HCT116 (cell line): ENCODE results near the gene G6PC3. TPM values are rescaled to one million over a fixed set of nuclear protein-coding genes. Genes with fewer than 3 reads are reported as not detected.
A peak's percentile ranks its signal among the peaks of the same experiment; 100 is the strongest.

Experiments
- ATAC-seq: fragments of 200-7000 bp; cut with Tn5 transposase; 2 replicates; pipeline ENCODE4 v1.9.1; 2020; ENCODE audit warnings: mild to moderate bottlenecking, moderate library complexity
- BruUV-seq: library from RNA; stranded (reverse); fragments of 400-500 nt; replicated peaks from 2 replicates; lab custom pipeline; 2021; lab: Mats Ljungman, UMichigan
- CTCF ChIA-PET: fragments of 300-600 bp; sonication (Branson Sonifier 250); formaldehyde crosslinking; loops from one replicate; lab custom pipeline; 2021; ENCODE audit warnings: antibody characterized with exemption; lab: Charles Lee
- POLR2A ChIA-PET: fragments of 300-600, 350-600 bp; sonication (Branson Sonifier 250); formaldehyde crosslinking; loops from one replicate; lab custom pipeline; 2021; ENCODE audit warnings: antibody characterized with exemption; lab: Charles Lee
- RAD21 ChIA-PET, 2 experiments: fragments of 300-600 bp; sonication (Branson Sonifier 250); formaldehyde crosslinking; loops; one replicate each; lab custom pipeline; 2023; ENCODE audit warnings: low total read pairs in 2 of 2; ENCODE audit not compliant: uncharacterized antibody in 2 of 2, unreplicated experiment in 2 of 2, low non-redundant PET in 1 of 2; lab: Charles Lee
- DNase-seq: peaks from one replicate; pipeline ENCODE4 v3.0.0-alpha.2; 2010; ENCODE audit warnings: low read depth, low spot score
- H2AFZ ChIP-seq: fragments of 200-600 bp; shearing (Covaris generic), sonication (generic); 2 replicates; pipeline ENCODE4 v1.6.1; 2017; ENCODE audit warnings: low read depth, mixed run types, mixed read lengths, antibody characterized with exemption, low read length; ENCODE audit not compliant: poor library complexity, severe bottlenecking
- H3K27ac ChIP-seq: 2 replicates; pipeline ENCODE4 v1.5.1; 2012; ENCODE audit warnings: low read depth, low read length
- H3K27me3 ChIP-seq: fragments of 200-600 bp; sonication (generic); 2 replicates; pipeline ENCODE4 v1.6.1; 2016; ENCODE audit warnings: mixed run types, low read length, mixed read lengths; ENCODE audit not compliant: insufficient read depth
- H3K36me3 ChIP-seq, 2 experiments: fragments of 200-500 bp in 1 of 2; fragments of 200-600 bp in 1 of 2; sonication (Bioruptor generic) in 1 of 2; sonication (generic) in 1 of 2; 2 replicates each; pipeline versions ENCODE4 v1.5.1 to v1.6.1; 2014 to 2016; ENCODE audit warnings: low read length in 2 of 2, inconsistent platforms in 1 of 2, mixed read lengths in 1 of 2, mixed run types in 1 of 2; ENCODE audit not compliant: insufficient read depth in 2 of 2, control insufficient read depth in 1 of 2
- H3K4me1 ChIP-seq, 2 experiments: fragments of 200-600 bp in 1 of 2; sonication (generic) in 1 of 2; 2 replicates each; pipeline versions ENCODE4 v1.5.1 to v1.6.1; 2012 to 2017; ENCODE audit warnings: low read length in 2 of 2, inconsistent platforms in 1 of 2, mild to moderate bottlenecking in 1 of 2, mixed read lengths in 1 of 2, mixed run types in 1 of 2, moderate library complexity in 1 of 2; ENCODE audit not compliant: insufficient read depth in 2 of 2, control insufficient read depth in 1 of 2
- H3K4me2 ChIP-seq: fragments of 200-600 bp; sonication (generic); 2 replicates; pipeline ENCODE4 v1.6.1; 2017; ENCODE audit warnings: mixed run types, low read length, mixed read lengths
- H3K4me3 ChIP-seq, 2 experiments: fragments of 200-600 bp in 1 of 2; sonication (generic) in 1 of 2; replicated peaks in 1 of 2; 2 replicates each; pipeline ENCODE4 v1.5.1; 2011 to 2016; ENCODE audit warnings: low read length in 2 of 2, control low read depth in 1 of 2, low read depth in 1 of 2, mild to moderate bottlenecking in 1 of 2, mixed read lengths in 1 of 2, mixed run types in 1 of 2
- H3K79me2 ChIP-seq: fragments of 200-600 bp; sonication (generic); 2 replicates; pipeline ENCODE4 v1.6.1; 2017; ENCODE audit warnings: mild to moderate bottlenecking, mixed run types, low read length, moderate library complexity, mixed read lengths; ENCODE audit not compliant: insufficient read depth
- H3K9ac ChIP-seq: fragments of 200-600 bp; sonication (generic); 2 replicates; pipeline ENCODE4 v1.6.1; 2016; ENCODE audit warnings: low read length, mixed read lengths
- H3K9me2 ChIP-seq: fragments of 200-600 bp; sonication (generic), shearing (Covaris generic); 2 replicates; pipeline ENCODE4 v1.6.1; 2017; ENCODE audit warnings: mixed run types, mild to moderate bottlenecking, moderate library complexity; ENCODE audit not compliant: insufficient read depth
- H3K9me3 ChIP-seq, 2 experiments: fragments of 200-500 bp in 1 of 2; fragments of 200-600 bp in 1 of 2; sonication (Bioruptor generic) in 1 of 2; sonication (generic) in 1 of 2; 2 replicates each; pipeline ENCODE4 v1.6.1; 2014 to 2017; ENCODE audit warnings: low read length in 2 of 2, mixed read lengths in 2 of 2, inconsistent platforms in 1 of 2, low read depth in 1 of 2, mild to moderate bottlenecking in 1 of 2, mixed run types in 1 of 2, moderate library complexity in 1 of 2; ENCODE audit not compliant: control insufficient read depth in 1 of 2, insufficient read depth in 1 of 2
- H4K20me1 ChIP-seq: fragments of 200-600 bp; sonication (generic), shearing (Covaris generic); 2 replicates; pipeline ENCODE4 v1.6.1; 2017; ENCODE audit warnings: mixed run types, mild to moderate bottlenecking, moderate library complexity; ENCODE audit not compliant: insufficient read depth
- CBX3 ChIP-seq: IDR thresholded peaks from 2 replicates; pipeline ENCODE4 v1.6.1; 2012; ENCODE audit warnings: low read depth
- CTCF ChIP-seq, 3 experiments: fragments of 200-600 bp in 1 of 3; sonication (generic) in 1 of 3; IDR thresholded peaks in 2 of 3; conservative IDR thresholded peaks in 1 of 3; 2 replicates each; pipeline ENCODE4 v1.5.1; 2012 to 2017; ENCODE audit warnings: low read depth in 2 of 3, low read length in 2 of 3, antibody characterized with exemption in 1 of 3, borderline replicate concordance in 1 of 3, control low read depth in 1 of 3, mild to moderate bottlenecking in 1 of 3, mixed read lengths in 1 of 3, mixed run types in 1 of 3, moderate library complexity in 1 of 3; ENCODE audit not compliant: insufficient read depth in 1 of 3
- EGR1 ChIP-seq: IDR thresholded peaks from 2 replicates; pipeline ENCODE4 v1.6.1; 2012; ENCODE audit warnings: low read depth
- ELF1 ChIP-seq: IDR thresholded peaks from 2 replicates; pipeline ENCODE4 v1.6.1; 2012; ENCODE audit warnings: low read depth, borderline replicate concordance
- FOSL1 ChIP-seq: IDR thresholded peaks from 2 replicates; pipeline ENCODE4 v1.6.1; 2012; ENCODE audit warnings: low read depth
- POLR2AphosphoS5 ChIP-seq: IDR thresholded peaks from 2 replicates; pipeline ENCODE4 v1.6.1; 2011; ENCODE audit warnings: mild to moderate bottlenecking, low read depth, low read length, moderate library complexity
- RAD21 ChIP-seq: IDR thresholded peaks from 2 replicates; pipeline ENCODE4 v1.6.1; 2012; ENCODE audit warnings: low read depth, mild to moderate bottlenecking
- SIN3A ChIP-seq: IDR thresholded peaks from 2 replicates; pipeline ENCODE4 v1.6.1; 2012; ENCODE audit warnings: low read depth
- YY1 ChIP-seq: IDR thresholded peaks from 2 replicates; pipeline ENCODE4 v1.6.1; 2011; ENCODE audit warnings: low read length, low read depth, moderate library complexity, mild to moderate bottlenecking; ENCODE audit not compliant: insufficient replicate concordance; ENCODE audit errors: extremely low read depth
- ZBTB33 ChIP-seq: IDR thresholded peaks from 2 replicates; pipeline ENCODE4 v1.6.1; 2011; ENCODE audit warnings: mild to moderate bottlenecking, low read length, moderate library complexity; ENCODE audit not compliant: insufficient replicate concordance; ENCODE audit errors: extremely low read depth
- intact Hi-C: fragments of 100-400 bp; cut with micrococcal nuclease; formaldehyde crosslinking; loops from 2 replicates; pipeline ENCODE4 v1.10.0; 2022
- total RNA-seq: library from RNA; stranded (reverse); gene quantifications from one replicate; pipeline ENCODE4 v1.2.1, GENCODE V29; 2021; ENCODE audit not compliant: unreplicated experiment

The G6PC3 gene
- total RNA-seq, 1 experiment from 2014 or later = 50.6 TPM

- Histone ChIP-seq H3K27me3 (no peaks in the 10 kb centered on the region), H3K4me3 (no peak overlapping the region), H3K4me2 (peak overlapping the region; percentile 73; the same call in 1 of the 2 replicates), H2AFZ (no peak overlapping the region), H3K36me3 (no peaks in the 10 kb centered on the region), H3K9ac (no peak overlapping the region), H3K9me3 (no peaks in the 10 kb centered on the region), H3K9me2 (no peaks in the 10 kb centered on the region), H4K20me1 (no peaks in the 10 kb centered on the region), H3K79me2 (no peaks in the 10 kb centered on the region), H3K27ac (no peak overlapping the region), H3K4me1 (peaks cover 46 to 66% of the 10 kb centered on the region in 2 experiments)
- ChIA-PET RAD21 (interaction anchor here (1.0 to 1.8 kb wide), 2 partner anchors 17 to 29 kb away, joined by 4 to 5 read pairs; no protein-coding TSS in a partner anchor), CTCF (interaction anchor here (2.0 to 2.1 kb wide), 2 partner anchors 10 to 29 kb away, joined by 7 to 13 read pairs; partner anchors contain the start of gene HDAC5), POLR2A (no interaction called here)
- intact Hi-C loops = no loop called here
- BruUV-seq = no TSS peak
- no peak for ATAC-seq
- TF ChIP-seq ELF1 (no peak), CBX3 (no peak), SIN3A (no peak), POLR2AphosphoS5 (no peak), CTCF (IDR thresholded peaks at IDR 0.05 in 2 of 3, conservative IDR thresholded peaks at IDR 0.05 in 1 of 3; ENCODE audit: borderline replicate concordance in 1 of 3, insufficient read depth in 1 of 3, low read depth in 2 of 3, low read length in 2 of 3) (no peak), ZBTB33 (no peak), FOSL1 (no peak), EGR1 (no peak), RAD21 (no peak), YY1 (no peak)
- no peak for DNase-seq
These were observed 42.0 kb downstream of the G6PC3 start for GRCh38 chr17:44112284-44113280.
